Measurements from ENCODE around the gene DCANP1. TPM values are rescaled to one million over a fixed set of nuclear protein-coding genes. Genes with fewer than 3 reads are reported as not detected.

DCANP1 gene
- total and polyA plus RNA-seq, 2 donors from 2014 or later = not detected

- H3K27me3 ChIP-seq (ENCODE audit: control insufficient read depth, insufficient read depth, low read length) = no peaks in the 10 kb centered on the region
- H3K9me3 ChIP-seq (ENCODE audit: control insufficient read depth in 2 of 3, insufficient read depth in 1 of 3, low read length in 3 of 3) = no peaks in the 10 kb centered on the region
- H3K36me3 ChIP-seq (ENCODE audit: control insufficient read depth in 2 of 3, insufficient read depth in 3 of 3, low read length in 3 of 3) = no peaks in the 10 kb centered on the region
- no peak overlapping the region for H3K4me3 ChIP-seq (ENCODE audit: low read length in 3 of 3)
- intact Hi-C loops (cut with DNase I) = no loop called here
- DNase-seq (peak in 1 of 5 donors; percentile 13), FAIRE-seq (no peak)
- no peak overlapping the region for H3K9ac ChIP-seq (ENCODE audit: low read length in 3 of 3)
- no peak overlapping the region for H3K27ac ChIP-seq (ENCODE audit: low read depth in 2 of 2, low read length in 2 of 2)
- TF ChIP-seq CTCF (IDR thresholded peaks at IDR 0.05; ENCODE audit: borderline replicate concordance, extremely low read depth, insufficient read depth) = no peak
- H3K4me1 ChIP-seq (ENCODE audit: control insufficient read depth in 2 of 3, insufficient read depth in 2 of 3, low read depth in 1 of 3, low read length in 3 of 3) = no peaks in the 10 kb centered on the region
Observed at GRCh38 chr5:135446206-135446605, 942 bp downstream of the DCANP1 start.

- H3K4me3 ChIP-seq (ENCODE audit: low read length in 3 of 3) = no peak overlapping the region
- intact Hi-C loops (cut with DNase I) = no loop called here
- no peaks in the 10 kb centered on the region for H3K4me1 ChIP-seq (ENCODE audit: control insufficient read depth in 2 of 3, insufficient read depth in 2 of 3, low read depth in 1 of 3, low read length in 3 of 3)
- no peak overlapping the region for H3K9ac ChIP-seq (ENCODE audit: low read length in 3 of 3)
- FAIRE-seq (no peak), DNase-seq (peak in 1 of 5 donors; percentile 27)
- no peak for TF ChIP-seq CTCF (IDR thresholded peaks at IDR 0.05; ENCODE audit: borderline replicate concordance, extremely low read depth, insufficient read depth)
- no peaks in the 10 kb centered on the region for H3K9me3 ChIP-seq (ENCODE audit: control insufficient read depth in 2 of 3, insufficient read depth in 1 of 3, low read length in 3 of 3)
- H3K27ac ChIP-seq (ENCODE audit: low read depth in 2 of 2, low read length in 2 of 2) = no peak overlapping the region
- no peaks in the 10 kb centered on the region for H3K36me3 ChIP-seq (ENCODE audit: control insufficient read depth in 2 of 3, insufficient read depth in 3 of 3, low read length in 3 of 3)
- H3K27me3 ChIP-seq (ENCODE audit: control insufficient read depth, insufficient read depth, low read length) = no peaks in the 10 kb centered on the region
Observed at GRCh38 chr5:135445306-135445985, 1.7 kb downstream of the DCANP1 start.

- no peak overlapping the region for H3K4me3 ChIP-seq (ENCODE audit: low read length in 3 of 3)
- no peak overlapping the region for H3K27ac ChIP-seq (ENCODE audit: low read depth in 2 of 2, low read length in 2 of 2)
- H3K36me3 ChIP-seq (ENCODE audit: control insufficient read depth in 2 of 3, insufficient read depth in 3 of 3, low read length in 3 of 3) = no peaks in the 10 kb centered on the region
- no peaks in the 10 kb centered on the region for H3K9me3 ChIP-seq (ENCODE audit: control insufficient read depth in 2 of 3, insufficient read depth in 1 of 3, low read length in 3 of 3)
- no peak for FAIRE-seq
- no peak overlapping the region for H3K9ac ChIP-seq (ENCODE audit: low read length in 3 of 3)
- no peak for TF ChIP-seq CTCF (IDR thresholded peaks at IDR 0.05; ENCODE audit: borderline replicate concordance, extremely low read depth, insufficient read depth)
- DNase-seq = peak in 1 of 5 donors; percentile 26
- H3K4me1 ChIP-seq (ENCODE audit: control insufficient read depth in 2 of 3, insufficient read depth in 2 of 3, low read depth in 1 of 3, low read length in 3 of 3) = no peaks in the 10 kb centered on the region
- intact Hi-C loops (cut with DNase I) = no loop called here
- no peaks in the 10 kb centered on the region for H3K27me3 ChIP-seq (ENCODE audit: control insufficient read depth, insufficient read depth, low read length)
Observed at GRCh38 chr5:135444881-135445280, 2.3 kb downstream of the DCANP1 start.

- no peaks in the 10 kb centered on the region for H3K27me3 ChIP-seq (ENCODE audit: control insufficient read depth, insufficient read depth, low read length)
- intact Hi-C loops (cut with DNase I) = no loop called here
- H3K9me3 ChIP-seq (ENCODE audit: control insufficient read depth in 2 of 3, insufficient read depth in 1 of 3, low read length in 3 of 3) = no peaks in the 10 kb centered on the region
- H3K9ac ChIP-seq (ENCODE audit: low read length in 3 of 3) = no peak overlapping the region
- FAIRE-seq (no peak), DNase-seq (peak in 1 of 5 donors; percentile 31)
- H3K36me3 ChIP-seq (ENCODE audit: control insufficient read depth in 2 of 3, insufficient read depth in 3 of 3, low read length in 3 of 3) = no peaks in the 10 kb centered on the region
- no peak for TF ChIP-seq CTCF (IDR thresholded peaks at IDR 0.05; ENCODE audit: borderline replicate concordance, extremely low read depth, insufficient read depth)
- H3K4me3 ChIP-seq (ENCODE audit: low read length in 3 of 3) = no peak overlapping the region
- no peak overlapping the region for H3K27ac ChIP-seq (ENCODE audit: low read depth in 2 of 2, low read length in 2 of 2)
- H3K4me1 ChIP-seq (ENCODE audit: control insufficient read depth in 2 of 3, insufficient read depth in 2 of 3, low read depth in 1 of 3, low read length in 3 of 3) = no peaks in the 10 kb centered on the region
Observed at GRCh38 chr5:135444360-135444759, 2.8 kb downstream of the DCANP1 start.
